Calu3 (cell line): ENCODE measurements around the gene WFS1. TPM values are rescaled to one million over a fixed set of nuclear protein-coding genes. Genes with fewer than 3 reads are reported as not detected.

Source experiments
- BruUV-seq: library from RNA; stranded (reverse); fragments of 400-500 nt; replicated peaks from 2 replicates; lab custom pipeline; 2021; lab: Mats Ljungman, UMichigan
- CTCF ChIA-PET: fragments of 300-600 bp; sonication (Branson Sonifier 250); formaldehyde crosslinking; loops from one replicate; lab custom pipeline; 2022; ENCODE audit warnings: antibody characterized with exemption; lab: Charles Lee
- DNase-seq: peaks from one replicate; pipeline ENCODE4 v3.0.0; 2022
- H3K27ac Mint-ChIP-seq: one replicate; pipeline ENCODE4 v1.8.0; 2022; ENCODE audit warnings: mixed read lengths; ENCODE audit not compliant: unreplicated experiment
- H3K27me3 Mint-ChIP-seq: one replicate; pipeline ENCODE4 v1.8.0; 2022; ENCODE audit warnings: mixed read lengths; ENCODE audit not compliant: unreplicated experiment
- H3K36me3 Mint-ChIP-seq: one replicate; pipeline ENCODE4 v1.8.0; 2022; ENCODE audit warnings: mild to moderate bottlenecking, moderate library complexity, mixed read lengths; ENCODE audit not compliant: insufficient read depth, unreplicated experiment
- H3K4me1 Mint-ChIP-seq: one replicate; pipeline ENCODE4 v1.8.0; 2022; ENCODE audit warnings: mild to moderate bottlenecking, low read depth, mixed read lengths; ENCODE audit not compliant: unreplicated experiment
- H3K4me3 Mint-ChIP-seq: one replicate; pipeline ENCODE4 v1.8.0; 2022; ENCODE audit warnings: mild to moderate bottlenecking, low read depth, moderate library complexity, mixed read lengths; ENCODE audit not compliant: unreplicated experiment
- H3K9me3 Mint-ChIP-seq: one replicate; pipeline ENCODE4 v1.8.0; 2022; ENCODE audit warnings: low read depth, mixed read lengths; ENCODE audit not compliant: unreplicated experiment
- intact Hi-C: fragments of 100-400 bp; cut with micrococcal nuclease; formaldehyde crosslinking; loops from one replicate; pipeline ENCODE4 v1.10.0; 2022; ENCODE audit not compliant: unreplicated experiment
- total RNA-seq: library from RNA; stranded (reverse); gene quantifications from 2 replicates; pipeline ENCODE4 v1.2.3, GENCODE V29; 2022
- TF ChIP-seq, protein P1 (sequence below): fragments of 200-600 bp; IDR thresholded peaks from one replicate; pipeline ENCODE4 v1.8.0; 2022; ENCODE audit warnings: antibody characterized with exemption; ENCODE audit not compliant: unreplicated experiment

Gene WFS1
- total RNA-seq, 1 experiment from 2014 or later = 23.4 TPM

DNA sequence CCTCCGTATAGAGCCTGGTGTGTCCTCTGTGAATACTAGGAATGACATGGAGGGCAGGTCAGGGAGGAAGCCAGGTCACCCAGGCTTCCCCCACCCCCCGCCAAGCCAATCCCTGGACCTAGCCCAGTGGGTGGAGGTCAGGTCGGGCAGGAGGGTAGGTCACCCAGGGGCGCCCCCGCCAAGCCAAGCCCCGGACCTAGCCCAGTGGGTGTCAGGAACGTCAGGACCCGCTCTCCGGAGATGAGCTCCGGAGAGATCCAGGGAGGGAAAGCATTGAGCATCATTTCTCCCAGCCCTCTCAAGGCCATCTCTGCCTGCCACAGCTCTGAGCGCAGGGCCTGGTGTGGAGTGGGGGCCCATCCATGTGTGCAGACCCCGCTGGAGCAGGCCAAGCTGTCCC, 48.6 kb downstream of the WFS1 start:
- DNase-seq = no peak
- no peaks in the 10 kb centered on the region for H3K9me3 Mint-ChIP-seq
- no peaks in the 10 kb centered on the region for H3K36me3 Mint-ChIP-seq
- TF ChIP-seq, protein P1, sequence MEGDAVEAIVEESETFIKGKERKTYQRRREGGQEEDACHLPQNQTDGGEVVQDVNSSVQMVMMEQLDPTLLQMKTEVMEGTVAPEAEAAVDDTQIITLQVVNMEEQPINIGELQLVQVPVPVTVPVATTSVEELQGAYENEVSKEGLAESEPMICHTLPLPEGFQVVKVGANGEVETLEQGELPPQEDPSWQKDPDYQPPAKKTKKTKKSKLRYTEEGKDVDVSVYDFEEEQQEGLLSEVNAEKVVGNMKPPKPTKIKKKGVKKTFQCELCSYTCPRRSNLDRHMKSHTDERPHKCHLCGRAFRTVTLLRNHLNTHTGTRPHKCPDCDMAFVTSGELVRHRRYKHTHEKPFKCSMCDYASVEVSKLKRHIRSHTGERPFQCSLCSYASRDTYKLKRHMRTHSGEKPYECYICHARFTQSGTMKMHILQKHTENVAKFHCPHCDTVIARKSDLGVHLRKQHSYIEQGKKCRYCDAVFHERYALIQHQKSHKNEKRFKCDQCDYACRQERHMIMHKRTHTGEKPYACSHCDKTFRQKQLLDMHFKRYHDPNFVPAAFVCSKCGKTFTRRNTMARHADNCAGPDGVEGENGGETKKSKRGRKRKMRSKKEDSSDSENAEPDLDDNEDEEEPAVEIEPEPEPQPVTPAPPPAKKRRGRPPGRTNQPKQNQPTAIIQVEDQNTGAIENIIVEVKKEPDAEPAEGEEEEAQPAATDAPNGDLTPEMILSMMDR = no peak
- H3K4me3 Mint-ChIP-seq = no peak overlapping the region
- peaks cover 8% of the 10 kb centered on the region for H3K27me3 Mint-ChIP-seq
- no peak overlapping the region for H3K27ac Mint-ChIP-seq
- no TSS peak for BruUV-seq
- intact Hi-C loops = no loop called here
- CTCF ChIA-PET = no interaction called here
- H3K4me1 Mint-ChIP-seq = no peaks in the 10 kb centered on the region

DNA sequence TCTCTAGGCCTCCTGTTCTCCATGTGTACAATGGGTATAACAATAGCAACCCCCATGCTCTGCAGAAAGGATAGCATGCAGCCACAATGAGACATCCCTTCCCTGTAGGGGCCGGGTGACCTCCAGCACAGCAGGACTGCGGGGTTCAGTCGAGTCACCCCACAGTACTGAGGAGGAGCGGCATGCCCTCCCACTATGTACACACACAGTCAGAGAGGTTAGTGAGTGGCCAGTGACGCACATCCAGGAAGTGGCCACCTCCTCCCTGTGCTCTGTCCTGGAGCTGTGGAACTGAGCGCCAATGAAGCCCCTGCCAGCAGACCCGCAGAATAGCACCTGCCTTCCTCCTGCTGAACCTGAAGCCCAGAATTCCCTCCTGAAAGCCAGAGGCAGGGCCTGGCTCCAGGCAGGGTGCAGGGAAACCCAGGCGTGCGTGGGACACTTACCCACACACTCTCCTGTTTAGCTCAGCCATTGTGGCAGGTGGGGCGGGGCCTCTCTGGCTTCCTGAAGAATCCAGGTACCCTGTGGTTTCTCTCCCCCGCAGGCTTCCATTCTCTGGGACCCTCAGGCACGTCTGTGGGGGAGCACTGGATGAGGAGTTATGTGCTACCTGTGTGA, 50.0 kb downstream of the WFS1 start:
- no peaks in the 10 kb centered on the region for H3K36me3 Mint-ChIP-seq
- no peaks in the 10 kb centered on the region for H3K9me3 Mint-ChIP-seq
- DNase-seq = no peak
- TF ChIP-seq, protein P1 = no peak
- no peaks in the 10 kb centered on the region for H3K4me1 Mint-ChIP-seq
- H3K4me3 Mint-ChIP-seq = no peak overlapping the region
- H3K27ac Mint-ChIP-seq = no peak overlapping the region
- peaks cover 8% of the 10 kb centered on the region for H3K27me3 Mint-ChIP-seq
- intact Hi-C loops = no loop called here
- CTCF ChIA-PET = interaction anchor here (1.5 kb wide), 1 partner anchor 11 kb away, joined by 5 read pairs; no protein-coding TSS in a partner anchor
- BruUV-seq = no TSS peak

DNA sequence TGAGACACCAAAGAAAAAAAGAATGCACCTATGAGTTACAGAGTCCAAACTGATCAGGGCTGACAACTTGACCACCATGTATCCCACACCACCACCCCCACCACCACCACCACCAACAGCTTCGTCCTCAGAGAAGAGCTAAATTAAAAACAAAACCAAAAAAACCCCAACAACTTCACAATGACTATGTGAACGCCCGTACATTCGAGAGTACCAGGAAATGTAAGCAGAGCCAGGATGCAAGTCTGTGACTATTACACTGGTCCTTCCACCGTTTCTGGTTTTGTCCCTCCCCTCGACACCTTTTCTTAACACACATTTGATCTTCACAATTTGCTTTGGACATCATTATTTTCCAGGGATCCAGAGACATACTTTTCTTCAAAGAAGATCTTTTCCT, 51.0 kb downstream of the WFS1 start:
- no peaks in the 10 kb centered on the region for H3K4me1 Mint-ChIP-seq
- TF ChIP-seq, protein P1 = no peak

DNA sequence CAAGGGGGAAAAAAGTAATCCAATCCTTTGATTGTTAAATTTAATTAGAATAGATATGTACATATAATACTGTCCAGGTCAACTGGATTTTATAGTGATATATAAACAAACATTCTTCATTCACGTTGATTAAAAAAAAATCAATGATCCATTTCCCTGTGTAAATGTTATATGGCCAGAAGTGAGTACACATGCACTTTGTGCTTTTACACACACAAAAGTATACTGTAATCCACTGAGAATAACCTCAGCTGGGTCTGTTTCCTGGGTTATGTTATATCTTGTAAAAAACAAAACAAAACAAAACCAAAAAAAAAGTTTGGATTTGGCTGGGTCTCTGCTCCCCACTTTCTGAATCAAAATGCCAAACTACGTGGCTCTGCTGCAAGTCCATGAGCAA, 51.7 kb downstream of the WFS1 start:
- no peak for DNase-seq
- intact Hi-C loops = no loop called here
- TF ChIP-seq, protein P1 = no peak
- peaks cover 6% of the 10 kb centered on the region for H3K27me3 Mint-ChIP-seq
- H3K9me3 Mint-ChIP-seq = no peaks in the 10 kb centered on the region
- no peaks in the 10 kb centered on the region for H3K36me3 Mint-ChIP-seq
- no peaks in the 10 kb centered on the region for H3K4me1 Mint-ChIP-seq
- no peak overlapping the region for H3K4me3 Mint-ChIP-seq
- BruUV-seq = no TSS peak
- H3K27ac Mint-ChIP-seq = no peak overlapping the region
- CTCF ChIA-PET = no interaction called here

More for the DNA sequence above, 51.0 kb downstream of the WFS1 start:
- DNase-seq = no peak
- Mint-ChIP-seq H3K36me3 (no peaks in the 10 kb centered on the region), H3K27me3 (peaks cover 8% of the 10 kb centered on the region), H3K9me3 (no peaks in the 10 kb centered on the region), H3K4me3 (no peak overlapping the region), H3K27ac (no peak overlapping the region)
- BruUV-seq = no TSS peak
- intact Hi-C loops = no loop called here
- CTCF ChIA-PET = interaction anchor here (1.5 kb wide), 1 partner anchor 12 kb away, joined by 5 read pairs; no protein-coding TSS in a partner anchor
